NK-92 (cell line): ENCODE results near the gene CCDC28B.

Experiments
- DNase-seq: peaks from one replicate; lab custom pipeline; 2025; ENCODE audit not compliant: unreplicated experiment; lab: John Stamatoyannopoulos, UW

CCDC28B gene

DNA sequence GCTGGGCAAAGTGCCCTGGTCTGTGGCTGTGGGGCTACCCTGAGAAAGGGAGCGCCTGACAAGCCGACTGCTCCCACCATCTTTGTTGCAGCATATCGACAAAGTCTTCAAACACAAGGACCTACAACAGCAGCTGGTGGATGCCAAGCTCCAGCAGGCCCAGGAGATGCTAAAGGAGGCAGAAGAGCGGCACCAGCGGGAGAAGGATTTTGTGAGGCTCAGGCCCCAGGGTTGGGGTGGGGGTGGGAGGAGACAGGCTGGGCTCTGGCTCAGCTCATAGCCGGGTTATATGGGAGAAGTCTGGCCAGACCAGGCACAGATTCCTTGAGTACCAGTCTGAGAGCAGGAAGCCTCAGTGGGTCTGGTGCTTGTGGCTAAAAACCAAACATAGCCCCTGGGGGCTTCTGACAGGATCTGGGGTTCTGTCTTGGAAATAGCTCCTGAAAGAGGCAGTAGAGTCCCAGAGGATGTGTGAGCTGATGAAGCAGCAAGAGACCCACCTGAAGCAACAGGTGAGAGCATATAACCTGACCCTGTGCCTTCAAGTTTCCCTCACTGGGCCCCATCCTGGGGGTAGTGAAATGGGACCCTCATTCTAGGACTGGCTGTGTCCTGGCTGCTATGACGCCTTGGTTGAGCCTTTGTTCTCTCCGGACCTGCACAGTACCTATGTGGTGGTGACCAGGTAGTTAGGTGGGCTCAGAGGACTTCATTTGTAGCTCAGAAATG lies 8.0 kb upstream of the CCDC28B start:
- no peak for DNase-seq

DNA sequence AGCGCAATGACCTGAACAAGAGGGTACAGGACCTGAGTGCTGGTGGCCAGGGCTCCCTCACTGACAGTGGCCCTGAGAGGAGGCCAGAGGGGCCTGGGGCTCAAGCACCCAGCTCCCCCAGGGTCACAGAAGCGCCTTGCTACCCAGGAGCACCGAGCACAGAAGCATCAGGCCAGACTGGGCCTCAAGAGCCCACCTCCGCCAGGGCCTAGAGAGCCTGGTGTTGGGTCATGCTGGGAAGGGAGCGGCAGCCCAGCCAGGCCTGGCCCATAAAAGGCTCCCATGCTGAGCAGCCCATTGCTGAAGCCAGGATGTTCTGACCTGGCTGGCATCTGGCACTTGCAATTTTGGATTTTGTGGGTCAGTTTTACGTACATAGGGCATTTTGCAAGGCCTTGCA lies 5.4 kb upstream of the CCDC28B start:
- no peak for DNase-seq

DNA sequence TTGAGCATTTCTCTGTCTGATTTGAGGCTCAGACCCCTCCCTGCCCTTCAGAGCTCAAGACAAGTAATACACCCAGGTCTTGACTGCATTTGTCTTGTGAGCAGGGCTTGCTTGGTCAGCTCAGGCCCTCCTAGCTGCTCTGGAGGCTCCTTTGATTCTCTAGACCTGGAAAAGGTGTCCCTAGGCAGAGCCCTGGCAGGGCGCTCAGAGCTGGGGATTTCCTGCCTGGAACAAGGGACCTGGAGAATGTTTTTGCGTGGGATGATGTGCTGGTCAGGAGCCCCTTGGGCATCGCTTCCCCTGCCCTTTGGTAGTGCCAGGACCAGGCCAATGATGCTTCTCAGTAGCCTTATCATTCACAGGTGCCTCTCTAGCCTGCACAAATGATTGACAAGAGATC lies 4.9 kb upstream of the CCDC28B start:
- no peak for DNase-seq

DNA sequence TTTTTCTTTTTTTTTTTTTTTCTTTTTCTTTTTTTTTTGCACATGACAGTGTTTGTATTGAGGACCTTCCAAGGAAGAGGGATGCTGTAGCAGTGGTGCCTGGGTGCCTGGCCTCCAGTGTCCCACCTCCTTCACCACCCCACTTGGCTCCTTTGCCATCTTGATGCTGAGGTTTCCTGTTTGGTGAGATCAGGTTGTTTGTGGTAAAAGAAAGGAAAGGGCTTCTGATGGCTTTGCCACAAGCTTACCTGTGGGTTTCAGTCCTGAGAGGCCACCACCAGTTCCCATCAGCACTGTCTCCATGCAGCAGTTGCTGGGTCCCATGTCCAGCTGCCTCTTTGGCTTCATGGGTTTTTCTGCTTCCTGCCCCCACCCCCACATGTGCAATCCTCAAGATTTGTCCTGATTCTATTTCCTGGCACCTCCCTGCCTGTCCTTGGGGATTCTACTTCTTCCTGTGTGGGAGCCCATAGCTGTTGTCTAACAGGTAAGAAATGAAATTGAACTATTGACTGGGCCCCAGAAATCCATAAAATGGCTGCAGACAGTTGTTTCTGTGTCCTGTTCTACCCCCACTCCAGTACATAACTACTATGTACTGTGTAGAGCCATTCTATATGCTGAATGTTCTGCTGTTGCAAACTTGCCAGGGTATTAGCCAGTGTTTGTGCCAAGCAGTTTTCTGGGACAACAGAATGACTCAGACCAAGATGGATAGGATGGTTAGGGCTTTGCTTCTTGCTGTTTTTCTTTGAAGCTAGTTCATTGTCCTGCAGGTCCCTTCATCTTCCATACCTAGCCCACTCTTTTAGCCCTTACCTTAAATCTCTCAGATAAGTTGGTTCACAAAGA lies 4.2 kb upstream of the CCDC28B start:
- DNase-seq: no peak

DNA sequence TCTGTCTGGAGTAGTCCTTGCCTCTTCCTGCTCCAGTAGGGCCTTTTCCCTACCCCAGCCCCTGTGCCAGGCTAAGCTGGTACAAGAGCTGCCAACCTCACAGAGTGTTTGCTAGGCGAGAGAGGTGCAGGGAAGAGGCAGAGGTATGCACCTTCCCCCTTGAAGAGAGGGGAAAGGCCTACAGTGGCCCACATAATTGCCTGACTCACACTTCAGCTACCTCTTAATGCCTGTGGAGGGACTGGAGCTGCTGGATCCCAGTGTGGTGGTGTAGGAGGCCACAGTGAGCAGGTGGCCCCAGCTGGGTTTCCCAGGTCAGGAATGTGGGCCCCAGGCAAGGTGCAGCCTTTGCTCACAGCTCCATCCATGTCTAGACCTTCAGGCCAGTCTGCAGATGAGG lies 3.3 kb upstream of the CCDC28B start:
- DNase-seq: no peak

DNA sequence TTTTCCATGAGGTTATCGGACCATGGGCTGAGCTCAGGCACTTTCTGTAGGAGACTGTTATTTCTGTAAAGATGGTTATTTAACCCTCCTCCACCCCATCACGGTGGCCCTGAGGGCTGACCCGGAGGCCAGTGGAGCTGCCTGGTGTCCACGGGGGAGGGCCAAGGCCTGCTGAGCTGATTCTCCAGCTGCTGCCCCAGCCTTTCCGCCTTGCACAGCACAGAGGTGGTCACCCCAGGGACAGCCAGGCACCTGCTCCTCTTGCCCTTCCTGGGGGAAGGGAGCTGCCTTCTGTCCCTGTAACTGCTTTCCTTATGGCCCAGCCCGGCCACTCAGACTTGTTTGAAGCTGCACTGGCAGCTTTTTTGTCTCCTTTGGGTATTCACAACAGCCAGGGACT lies 2.6 kb upstream of the CCDC28B start:
- no peak for DNase-seq

DNA sequence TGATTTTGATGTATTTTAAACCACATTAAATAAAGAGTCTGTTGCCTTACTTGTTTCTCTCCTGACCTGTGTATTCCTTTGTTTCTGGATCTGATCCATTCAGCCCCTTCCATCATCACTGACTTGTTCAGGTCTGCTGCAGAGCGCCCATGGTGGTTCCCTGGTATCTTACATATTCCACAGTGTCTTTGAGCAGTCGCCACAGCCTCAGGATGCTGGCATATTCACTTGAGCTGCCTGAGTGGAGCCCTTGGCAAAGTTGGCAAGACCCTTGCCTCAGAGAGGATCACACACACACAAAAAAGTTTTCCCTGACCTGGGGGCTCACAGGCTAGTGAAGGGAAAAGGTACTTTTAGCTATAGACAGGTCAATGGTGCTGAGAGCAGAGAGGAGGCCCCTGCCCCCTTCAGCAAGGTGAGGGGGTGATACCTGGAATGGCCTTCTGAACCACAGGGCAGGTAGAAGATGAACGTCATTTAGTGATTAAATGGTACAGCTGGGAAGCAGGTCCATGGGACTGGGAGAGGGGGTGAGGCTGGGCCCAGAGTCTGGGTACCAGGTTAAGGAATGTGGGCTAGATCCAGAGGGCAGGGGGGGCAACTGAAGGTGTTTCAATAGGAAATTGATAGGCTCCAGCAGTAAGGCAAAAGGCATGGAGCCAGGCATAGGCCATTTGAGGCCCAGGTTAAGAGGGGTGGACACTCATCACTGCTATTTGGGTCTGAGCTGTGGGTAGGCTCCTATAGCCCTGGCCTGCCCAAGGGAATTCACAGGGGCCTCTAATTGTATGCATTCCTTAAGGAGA lies 2.0 kb upstream of the CCDC28B start:
- no peak for DNase-seq

DNA sequence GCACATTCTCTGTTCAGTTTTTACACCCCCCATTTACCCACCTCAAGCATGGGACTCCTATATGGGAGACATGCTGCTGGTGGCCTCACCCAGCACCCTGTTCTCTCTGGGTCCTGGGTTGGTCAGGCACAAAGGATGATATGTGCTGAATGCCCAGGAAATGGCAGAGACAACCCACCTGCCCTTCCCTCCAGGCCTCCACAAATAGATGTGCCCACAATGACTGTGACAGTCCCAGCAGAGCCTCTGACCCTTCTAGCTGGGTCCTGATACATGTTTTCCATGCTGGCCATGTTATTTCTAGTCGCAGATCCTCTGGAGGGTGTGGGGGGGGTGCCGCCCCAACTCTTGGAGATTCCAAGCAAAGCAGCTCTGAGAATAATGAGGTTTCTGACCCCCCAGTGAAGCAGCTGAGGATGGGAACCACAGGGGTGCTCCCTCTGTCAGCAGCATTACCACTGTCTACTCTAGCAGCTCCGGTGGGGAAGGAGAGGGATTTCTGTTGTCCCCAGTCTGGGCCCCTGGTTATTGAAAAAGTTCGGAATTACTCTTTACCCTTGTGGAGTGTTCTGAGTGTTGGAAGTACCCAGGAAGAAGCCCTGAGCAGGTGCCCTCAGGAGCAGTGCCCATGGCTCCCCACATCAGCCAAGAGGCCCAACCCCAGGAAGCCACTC lies 1.2 kb upstream of the CCDC28B start:
- DNase-seq: no peak

DNA sequence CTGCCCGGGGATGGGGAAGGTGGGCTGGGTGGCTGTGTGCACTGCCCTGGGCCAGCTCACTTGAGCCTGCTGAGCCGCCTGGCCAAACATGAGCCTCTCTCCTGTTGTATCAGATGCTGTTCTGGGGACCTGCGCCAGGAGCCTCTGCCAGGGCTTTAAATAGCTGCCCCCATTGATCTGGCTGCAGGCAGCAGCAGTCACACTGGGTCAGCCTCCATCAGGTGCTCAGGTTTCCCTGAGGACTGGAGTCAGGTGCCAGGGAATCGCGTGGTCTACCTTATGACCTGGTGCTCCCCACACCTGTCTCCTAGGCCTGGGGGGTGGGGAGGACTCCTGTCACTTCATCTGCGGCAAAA lies 700 bp upstream of the CCDC28B start:
- DNase-seq: no peak

DNA sequence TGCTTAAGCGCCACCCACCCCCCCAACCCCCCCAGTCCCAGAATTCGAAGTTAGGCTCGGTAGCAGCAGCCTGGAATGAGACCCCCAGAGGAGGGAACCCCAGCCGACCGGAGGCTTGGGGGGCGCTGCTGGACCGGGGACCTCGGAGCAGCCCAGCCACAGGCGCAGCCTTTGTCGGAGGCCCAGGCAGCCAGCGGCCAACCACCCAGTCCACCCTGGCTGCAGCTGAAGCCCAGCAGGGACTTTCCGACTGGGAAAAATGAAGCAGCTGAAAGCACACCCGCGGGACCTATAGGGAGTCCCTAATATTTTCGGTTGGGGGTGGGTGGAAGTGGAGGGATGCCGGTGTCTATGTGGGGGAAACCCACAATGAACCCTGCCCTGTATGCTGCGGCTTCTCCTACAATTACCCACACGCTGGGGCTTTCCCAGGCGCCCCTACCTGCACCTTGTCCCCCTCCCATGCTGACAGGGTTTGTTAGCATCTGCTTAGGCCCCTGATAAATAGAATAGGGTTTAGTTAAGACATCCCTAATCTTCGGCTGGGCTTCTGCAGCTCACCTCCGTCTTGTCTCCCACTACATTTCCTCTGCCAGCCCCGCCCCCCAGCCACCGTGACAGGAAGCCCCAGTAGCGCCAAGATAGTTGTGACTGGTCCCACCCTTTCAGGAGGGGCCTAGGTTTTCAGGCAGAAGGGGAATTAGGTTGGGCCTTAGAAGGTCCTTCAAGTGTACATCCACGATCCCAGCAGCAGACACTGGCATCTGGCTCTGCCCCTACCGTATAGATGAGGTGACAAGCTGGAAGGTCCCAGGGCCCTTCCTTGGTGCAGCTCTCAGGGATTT lies 838 bp downstream of the CCDC28B start:
- no peak for DNase-seq

DNA sequence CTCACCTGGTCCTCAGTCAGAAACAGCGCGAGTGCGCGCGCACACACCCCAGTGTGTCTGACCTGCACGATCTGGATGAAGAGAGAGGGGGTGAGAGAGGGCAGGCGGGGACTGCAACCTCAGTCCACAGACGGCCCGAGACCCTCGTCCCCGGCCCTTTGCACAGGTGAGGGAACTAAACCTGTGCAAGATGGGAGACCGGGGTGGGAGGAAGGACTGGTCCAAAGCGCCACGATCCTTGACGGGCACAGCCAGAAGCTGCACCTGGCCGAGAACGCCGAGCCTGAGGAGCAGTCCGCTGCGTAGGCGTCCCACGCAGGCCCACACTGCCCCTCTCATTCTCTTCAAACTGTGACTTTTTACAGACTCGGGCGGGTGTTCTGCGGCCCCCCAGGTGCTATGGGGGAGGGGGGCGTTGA lies 4.6 kb downstream of the CCDC28B start:
- DNase-seq: no peak

DNA sequence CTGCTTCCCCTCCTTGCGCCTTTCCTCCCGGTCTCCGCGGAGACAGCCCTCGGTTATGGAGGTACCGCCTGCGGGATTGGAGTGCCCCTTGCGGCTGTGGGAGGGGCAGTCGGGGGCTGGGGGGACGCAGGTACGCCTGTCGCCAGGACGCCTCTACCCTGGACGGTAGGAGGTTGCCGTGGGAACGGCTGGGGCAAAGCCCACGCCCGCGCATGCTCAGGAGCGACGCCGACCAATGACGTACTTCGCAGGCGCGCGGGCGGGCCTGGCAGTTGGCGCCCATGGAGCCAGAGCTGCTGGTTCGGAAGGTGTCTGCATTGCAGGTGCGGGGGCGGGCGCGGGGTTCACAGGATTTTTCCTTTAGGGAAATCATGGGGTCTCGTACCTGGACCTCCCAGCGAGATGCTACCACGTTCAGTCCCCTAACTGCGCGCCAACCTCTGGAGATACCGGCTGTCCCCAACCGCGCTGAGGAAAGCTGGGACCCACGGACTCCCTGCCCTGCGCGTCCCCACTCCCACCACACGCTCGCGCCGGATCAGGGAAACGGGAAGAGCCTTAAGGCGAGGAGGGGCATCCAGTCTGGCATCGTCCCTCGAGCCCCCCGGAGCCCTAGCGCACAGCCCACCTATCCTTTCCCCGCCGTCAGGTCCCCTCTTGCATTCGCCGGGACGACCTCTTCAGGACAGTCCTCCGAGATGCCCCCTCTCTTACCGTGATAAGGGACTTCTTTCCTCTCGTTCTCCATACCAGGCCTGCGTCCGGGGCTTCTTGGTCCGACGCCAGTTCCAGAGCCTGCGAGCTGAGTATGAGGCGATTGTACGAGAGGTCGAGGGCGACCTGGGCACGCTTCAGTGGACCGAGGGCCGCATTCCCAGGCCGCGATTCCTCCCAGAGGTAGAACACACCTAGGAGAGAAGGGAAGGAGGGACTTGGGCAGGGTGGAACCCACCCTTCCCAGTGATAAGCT lies 5.3 kb downstream of the CCDC28B start, which contains the start of gene IQCC:
Gene IQCC (plus strand): TSS at position 271 of the 970 bp plus-strand sequence. CDS start 11 bp downstream, at position 282.
- DNase-seq: peak; percentile 22

DNA sequence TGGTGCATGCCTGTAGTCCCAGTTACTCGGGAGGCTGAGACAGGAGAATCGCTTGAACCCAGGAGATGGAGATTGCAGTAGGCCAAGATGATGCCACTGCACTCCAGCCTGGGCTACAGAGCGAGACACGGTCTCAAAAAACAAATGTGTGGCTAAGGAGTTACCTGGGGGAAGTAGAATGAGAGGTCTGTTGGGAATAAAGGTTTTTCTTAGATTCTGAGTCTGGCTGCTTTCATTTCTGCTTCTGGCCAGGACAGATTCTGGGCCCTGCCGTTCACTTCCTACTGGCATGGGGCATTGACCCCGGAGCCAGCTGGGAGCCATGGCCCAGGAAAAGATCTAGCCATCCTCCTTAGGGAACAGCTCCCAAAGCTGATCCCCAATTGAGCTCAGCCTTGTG lies 8.1 kb downstream of the CCDC28B start:
- DNase-seq: no peak

DNA sequence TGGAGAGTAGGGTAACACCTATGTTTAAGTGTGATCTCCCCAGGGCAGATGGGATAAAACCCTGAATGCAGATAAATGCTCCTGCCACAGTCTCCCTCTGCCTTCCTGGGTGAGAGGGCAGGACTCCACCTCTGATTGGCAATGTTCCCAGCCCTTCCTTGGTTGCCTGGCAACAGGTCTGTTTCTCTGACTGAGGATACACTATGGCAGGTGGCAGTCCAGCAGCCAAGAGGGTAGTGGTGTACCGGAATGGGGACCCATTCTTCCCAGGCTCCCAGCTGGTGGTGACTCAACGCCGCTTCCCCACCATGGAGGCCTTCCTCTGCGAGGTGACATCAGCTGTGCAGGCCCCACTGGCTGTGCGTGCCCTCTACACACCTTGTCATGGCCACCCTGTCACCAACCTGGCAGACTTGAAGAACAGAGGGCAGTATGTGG lies 8.5 kb downstream of the CCDC28B start, which contains the start of gene DCDC2B:
Gene DCDC2B (plus strand): TSS at position 199 of the 438 bp plus-strand sequence. CDS start 5 bp downstream, at position 204.
- no peak for DNase-seq

DNA sequence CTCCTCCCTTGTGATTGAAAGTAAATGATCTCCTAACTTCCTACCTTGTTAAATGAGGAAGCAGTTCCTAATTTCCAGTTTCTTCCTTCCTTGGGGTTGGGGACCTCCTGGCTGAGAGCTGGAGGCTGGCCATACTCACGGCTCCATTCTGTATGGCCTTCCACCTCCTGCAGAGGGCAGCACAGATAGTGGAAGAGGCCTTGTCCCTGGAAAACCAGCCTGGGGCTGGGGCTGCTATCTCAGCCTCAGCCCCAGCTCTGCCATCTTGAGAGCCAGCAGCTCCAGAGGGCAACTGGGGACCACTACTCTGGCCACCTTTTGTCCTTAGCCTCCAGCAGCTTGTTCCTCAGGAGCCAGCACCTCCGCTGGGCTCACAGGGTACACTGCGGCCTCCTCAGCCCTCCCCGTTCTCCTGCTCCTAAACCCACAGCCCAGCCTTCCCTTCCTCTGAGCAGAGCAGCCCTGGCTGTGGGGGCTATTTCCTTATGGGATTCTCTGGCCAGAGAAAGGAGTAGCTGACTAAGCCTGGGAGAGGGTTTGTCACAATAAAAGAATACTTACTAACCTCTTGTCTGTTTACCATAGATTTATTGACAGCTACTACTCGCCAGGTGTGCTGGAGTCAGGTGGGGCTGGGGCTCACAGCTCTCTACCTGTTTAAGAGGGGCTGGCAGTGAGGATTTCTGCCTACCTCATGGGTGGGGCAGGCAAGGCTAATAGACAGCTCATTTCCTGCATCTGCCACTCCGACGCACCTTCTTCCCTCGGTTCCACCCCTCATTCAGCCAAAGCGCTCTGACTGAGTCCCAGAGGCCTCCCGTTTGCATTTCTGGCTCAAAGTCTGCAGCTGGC lies 15.5 kb downstream of the CCDC28B start:
- DNase-seq: no peak

DNA sequence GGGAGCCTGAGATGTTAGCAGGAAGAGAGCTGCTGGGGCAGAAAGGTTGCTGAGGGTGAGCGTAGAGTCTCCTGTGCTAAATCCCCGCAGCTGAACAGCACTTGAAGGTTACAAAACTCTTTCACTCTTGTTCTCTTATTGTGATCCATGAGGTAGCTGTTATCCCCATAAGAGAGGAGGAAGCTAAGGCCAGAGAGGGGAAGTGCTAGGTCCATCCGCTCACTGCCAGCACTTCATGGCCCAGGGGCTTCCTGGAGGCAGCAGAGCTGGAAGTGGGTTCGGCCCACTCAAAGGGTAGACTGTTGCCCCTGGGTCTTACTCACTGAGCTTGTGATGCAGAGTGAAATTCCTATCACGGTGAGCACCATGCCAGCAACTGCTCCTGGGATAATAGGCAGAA lies 16.2 kb downstream of the CCDC28B start:
- no peak for DNase-seq

DNA sequence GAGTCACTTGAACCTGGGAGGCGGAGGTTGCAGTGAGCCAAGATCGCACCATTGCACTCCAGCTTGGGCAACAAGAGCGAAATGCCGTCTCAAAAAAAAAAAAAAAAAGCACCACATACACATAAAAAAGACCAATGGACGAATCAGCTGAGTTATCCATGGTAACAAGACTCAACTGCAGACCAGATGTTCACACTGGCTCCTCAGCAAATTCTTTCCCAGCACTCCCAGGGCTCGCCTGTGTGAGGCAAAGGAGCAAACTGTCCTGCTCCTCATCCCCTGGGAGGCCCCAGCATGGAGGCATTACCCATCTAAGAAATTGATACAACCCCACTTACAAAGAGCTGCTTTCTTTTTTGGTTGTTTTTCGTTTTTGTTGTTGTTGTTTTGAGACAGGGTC lies 18.6 kb downstream of the CCDC28B start:
- no peak for DNase-seq
